ENCODE measurements around the gene ELK3. TPM values are rescaled to one million over a fixed set of nuclear protein-coding genes. Genes with fewer than 3 reads are reported as not detected.

ELK3 gene
- total RNA-seq, 1 donor from 2014 or later: 49.3 TPM

DNA sequence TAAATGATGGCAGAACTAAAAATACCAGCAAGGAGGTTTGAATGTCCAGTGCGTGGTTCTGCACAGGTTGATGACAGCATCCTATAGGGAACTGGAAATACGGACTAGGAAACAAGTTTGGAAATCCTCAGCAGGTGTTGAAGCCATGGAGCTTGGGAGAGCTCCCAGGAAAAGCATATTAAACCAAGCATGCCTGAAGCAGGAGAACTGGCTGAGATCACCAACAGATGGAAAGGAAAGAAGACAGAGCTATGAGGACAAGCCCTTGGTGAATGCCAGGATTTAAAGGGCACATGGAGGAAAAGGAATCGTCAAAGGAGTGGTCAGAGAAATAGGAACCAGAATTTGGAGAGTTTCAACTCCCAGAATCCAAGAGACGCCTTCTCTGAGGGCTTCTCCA lies 21.2 kb upstream of the ELK3 start:
- H3K4me1 Mint-ChIP-seq (ENCODE audit: unreplicated experiment): no peaks in the 10 kb centered on the region
- H3K4me3 Mint-ChIP-seq (ENCODE audit: unreplicated experiment): no peak overlapping the region
- H3K27me3 Mint-ChIP-seq (ENCODE audit: unreplicated experiment): peaks cover 13% of the 10 kb centered on the region
- H3K9me3 Mint-ChIP-seq (ENCODE audit: unreplicated experiment): no peaks in the 10 kb centered on the region
- no peak for TF ChIP-seq CTCF (IDR thresholded peaks at IDR 0.05)
- DNase-seq (ENCODE audit: extremely low spot score, unreplicated experiment): no peak
- no peaks in the 10 kb centered on the region for H3K36me3 Mint-ChIP-seq (ENCODE audit: unreplicated experiment)
- no peak overlapping the region for H3K27ac Mint-ChIP-seq (ENCODE audit: unreplicated experiment)

GRCh38 chr12:96176575-96176974 lies 17.6 kb upstream of the ELK3 start:
- TF ChIP-seq CTCF (IDR thresholded peaks at IDR 0.05): no peak
- Mint-ChIP-seq H3K4me3 (ENCODE audit: unreplicated experiment) (no peak overlapping the region), H3K36me3 (ENCODE audit: unreplicated experiment) (no peaks in the 10 kb centered on the region), H3K27me3 (ENCODE audit: unreplicated experiment) (peaks cover 13% of the 10 kb centered on the region), H3K4me1 (ENCODE audit: unreplicated experiment) (no peaks in the 10 kb centered on the region), H3K9me3 (ENCODE audit: unreplicated experiment) (no peaks in the 10 kb centered on the region), H3K27ac (ENCODE audit: unreplicated experiment) (no peak overlapping the region)
- no peak for DNase-seq (ENCODE audit: extremely low spot score, unreplicated experiment)

GRCh38 chr12:96177013-96177412 lies 17.2 kb upstream of the ELK3 start:
- TF ChIP-seq CTCF (IDR thresholded peaks at IDR 0.05): no peak
- Mint-ChIP-seq H3K27ac (ENCODE audit: unreplicated experiment) (no peak overlapping the region), H3K9me3 (ENCODE audit: unreplicated experiment) (no peaks in the 10 kb centered on the region), H3K27me3 (ENCODE audit: unreplicated experiment) (peaks cover 10% of the 10 kb centered on the region), H3K36me3 (ENCODE audit: unreplicated experiment) (no peaks in the 10 kb centered on the region), H3K4me1 (ENCODE audit: unreplicated experiment) (no peaks in the 10 kb centered on the region), H3K4me3 (ENCODE audit: unreplicated experiment) (no peak overlapping the region)
- DNase-seq (ENCODE audit: extremely low spot score, unreplicated experiment): no peak

GRCh38 chr12:96183734-96184370 lies 10.3 kb upstream of the ELK3 start:
- no peaks in the 10 kb centered on the region for H3K4me1 Mint-ChIP-seq (ENCODE audit: unreplicated experiment)
- TF ChIP-seq CTCF (IDR thresholded peaks at IDR 0.05): no peak
- DNase-seq (ENCODE audit: extremely low spot score, unreplicated experiment): no peak
- H3K27ac Mint-ChIP-seq (ENCODE audit: unreplicated experiment): no peak overlapping the region
- H3K4me3 Mint-ChIP-seq (ENCODE audit: unreplicated experiment): no peak overlapping the region
- H3K9me3 Mint-ChIP-seq (ENCODE audit: unreplicated experiment): no peaks in the 10 kb centered on the region
- no peaks in the 10 kb centered on the region for H3K36me3 Mint-ChIP-seq (ENCODE audit: unreplicated experiment)
- no peaks in the 10 kb centered on the region for H3K27me3 Mint-ChIP-seq (ENCODE audit: unreplicated experiment)

- Mint-ChIP-seq H3K4me3 (ENCODE audit: unreplicated experiment) (no peak overlapping the region), H3K9me3 (ENCODE audit: unreplicated experiment) (no peaks in the 10 kb centered on the region), H3K27me3 (ENCODE audit: unreplicated experiment) (peaks cover 2% of the 10 kb centered on the region), H3K27ac (ENCODE audit: unreplicated experiment) (no peak overlapping the region), H3K36me3 (ENCODE audit: unreplicated experiment) (no peaks in the 10 kb centered on the region), H3K4me1 (ENCODE audit: unreplicated experiment) (no peaks in the 10 kb centered on the region)
- TF ChIP-seq CTCF (IDR thresholded peaks at IDR 0.05): no peak
- DNase-seq (ENCODE audit: extremely low spot score, unreplicated experiment): no peak
Observed at GRCh38 chr12:96185914-96186313, 8.3 kb upstream of the ELK3 start.

Data from osteocyte (in vitro differentiated cells).